IPS-20b (cell line): Measurements from ENCODE around the gene PLK5.
"Not testable (repeated sequence)": the region's sequence is repeated elsewhere in the genome, so short reads cannot be mapped to it uniquely, and the experiment has no call there.

Experiments
- H3K27ac ChIP-seq: one replicate; pipeline ENCODE4 v1.5.1; 2013; ENCODE audit warnings: low read length
- H3K27me3 ChIP-seq: 2 replicates; pipeline ENCODE4 v1.6.1; 2013; ENCODE audit warnings: mild to moderate bottlenecking, low read length, inconsistent platforms; ENCODE audit not compliant: insufficient read depth
- H3K36me3 ChIP-seq: 2 replicates; pipeline ENCODE4 v1.6.1; 2013; ENCODE audit warnings: low read depth, mild to moderate bottlenecking, inconsistent platforms, low read length, moderate library complexity; ENCODE audit not compliant: insufficient read depth
- H3K4me1 ChIP-seq: 2 replicates; pipeline ENCODE4 v1.6.1; 2013; ENCODE audit warnings: mild to moderate bottlenecking, control low read depth, inconsistent platforms, low read length, moderate library complexity; ENCODE audit not compliant: insufficient read depth
- H3K4me3 ChIP-seq: 2 replicates; pipeline ENCODE4 v1.5.1; 2013; ENCODE audit warnings: mild to moderate bottlenecking, low read length, inconsistent platforms
- H3K9ac ChIP-seq: 2 replicates; pipeline ENCODE4 v1.6.1; 2013; ENCODE audit warnings: low read depth, mild to moderate bottlenecking, inconsistent platforms, low read length, moderate library complexity
- H3K9me3 ChIP-seq: 2 replicates; pipeline ENCODE4 v1.6.1; 2013; ENCODE audit warnings: mild to moderate bottlenecking, low read depth, low read length, inconsistent platforms; ENCODE audit not compliant: insufficient read depth

Gene PLK5

GRCh38 chr19:1495051-1495798, 28.7 kb upstream of the PLK5 start:
- Histone ChIP-seq H3K4me1 (no peaks in the 10 kb centered on the region), H3K9ac (no peak overlapping the region), H3K27ac (no peak overlapping the region), H3K36me3 (no peaks in the 10 kb centered on the region), H3K27me3 (peaks cover 25% of the 10 kb centered on the region), H3K9me3 (peaks cover 4% of the 10 kb centered on the region; the same call in 1 of the 2 replicates), H3K4me3 (no peak overlapping the region)

- H3K9me3 ChIP-seq: peaks cover 4% of the 10 kb centered on the region; the same call in 1 of the 2 replicates
These were observed 27.8 kb upstream of the PLK5 start for GRCh38 chr19:1495799-1496713.

GRCh38 chr19:1496714-1497577, 26.9 kb upstream of the PLK5 start:
- H3K4me3 ChIP-seq: no peak overlapping the region
- no peaks in the 10 kb centered on the region for H3K36me3 ChIP-seq
- peaks cover 16% of the 10 kb centered on the region for H3K27me3 ChIP-seq
- no peaks in the 10 kb centered on the region for H3K4me1 ChIP-seq
- H3K9me3 ChIP-seq: peaks cover 4% of the 10 kb centered on the region; the same call in 1 of the 2 replicates
- H3K27ac ChIP-seq: no peak overlapping the region
- no peak overlapping the region for H3K9ac ChIP-seq

More at GRCh38 chr19:1495799-1496713, 27.8 kb upstream of the PLK5 start:
- Histone ChIP-seq H3K27me3 (peaks cover 25% of the 10 kb centered on the region), H3K9ac (no peak overlapping the region), H3K4me1 (no peaks in the 10 kb centered on the region), H3K4me3 (no peak overlapping the region), H3K36me3 (no peaks in the 10 kb centered on the region), H3K27ac (no peak overlapping the region)

GRCh38 chr19:1497578-1498235, 26.2 kb upstream of the PLK5 start:
- H3K4me3 ChIP-seq: no peak overlapping the region
- no peaks in the 10 kb centered on the region for H3K36me3 ChIP-seq
- no peak overlapping the region for H3K9ac ChIP-seq
- no peak overlapping the region for H3K27ac ChIP-seq
- H3K9me3 ChIP-seq: peaks cover 4% of the 10 kb centered on the region; the same call in 1 of the 2 replicates
- peaks cover 14% of the 10 kb centered on the region for H3K27me3 ChIP-seq
- no peaks in the 10 kb centered on the region for H3K4me1 ChIP-seq

- H3K4me1 ChIP-seq, H3K27ac ChIP-seq, H3K36me3 ChIP-seq, H3K4me3 ChIP-seq, H3K9ac ChIP-seq, H3K9me3 ChIP-seq: not testable (repeated sequence)
- peaks cover 21% of the 10 kb centered on the region for H3K27me3 ChIP-seq
These were observed 24.6 kb upstream of the PLK5 start for GRCh38 chr19:1499231-1499630.

- Histone ChIP-seq H3K27ac (no peak overlapping the region), H3K9ac (no peak overlapping the region), H3K27me3 (peaks cover 37% of the 10 kb centered on the region), H3K4me1 (no peaks in the 10 kb centered on the region), H3K36me3 (no peaks in the 10 kb centered on the region), H3K4me3 (no peak overlapping the region), H3K9me3 (peaks cover 4% of the 10 kb centered on the region; the same call in 1 of the 2 replicates)
These were observed 22.7 kb upstream of the PLK5 start for GRCh38 chr19:1501200-1501595.

GRCh38 chr19:1502433-1503088, 21.3 kb upstream of the PLK5 start:
- peaks cover 4% of the 10 kb centered on the region; the same call in 1 of the 2 replicates for H3K9me3 ChIP-seq
- H3K4me3 ChIP-seq: no peak overlapping the region
- peaks cover 37% of the 10 kb centered on the region for H3K27me3 ChIP-seq
- no peaks in the 10 kb centered on the region for H3K36me3 ChIP-seq
- no peak overlapping the region for H3K27ac ChIP-seq
- H3K9ac ChIP-seq: no peak overlapping the region
- no peaks in the 10 kb centered on the region for H3K4me1 ChIP-seq

GRCh38 chr19:1503089-1503924, 20.6 kb upstream of the PLK5 start:
- Histone ChIP-seq H3K9me3 (peaks cover 4% of the 10 kb centered on the region; the same call in 1 of the 2 replicates), H3K4me1 (no peaks in the 10 kb centered on the region), H3K4me3 (peak overlapping the region; percentile 29; the same call in 1 of the 2 replicates), H3K36me3 (no peaks in the 10 kb centered on the region), H3K27ac (no peak overlapping the region), H3K27me3 (peaks cover 37% of the 10 kb centered on the region), H3K9ac (no peak overlapping the region)

- H3K4me1 ChIP-seq: no peaks in the 10 kb centered on the region
These were observed 19.7 kb upstream of the PLK5 start for GRCh38 chr19:1503925-1504773.

More at GRCh38 chr19:1503925-1504773, 19.7 kb upstream of the PLK5 start:
- Histone ChIP-seq H3K27ac (no peak overlapping the region), H3K27me3 (peaks cover 43% of the 10 kb centered on the region), H3K4me3 (peak overlapping the region; percentile 29; the same call in 1 of the 2 replicates), H3K9me3 (peaks cover 4% of the 10 kb centered on the region; the same call in 1 of the 2 replicates), H3K36me3 (no peaks in the 10 kb centered on the region), H3K9ac (no peak overlapping the region)
